Measurements from ENCODE around the gene ADAMTSL3.

- TF ChIP-seq CTCF (conservative IDR thresholded peaks at IDR 0.05 in 1 of 2, IDR thresholded peaks at IDR 0.05 in 1 of 2; ENCODE audit: extremely low read depth in 1 of 2, insufficient read depth in 1 of 2, low read depth in 1 of 2, low read length in 2 of 2): no peak
- no peak for TF ChIP-seq EZH2 (IDR thresholded peaks at IDR 0.05; ENCODE audit: borderline replicate concordance, low read length)
Measured at GRCh38 chr15:83927704-83928391, 273.9 kb downstream of the ADAMTSL3 start.

All from mammary epithelial cell (primary cell).